GM21717 (cell line): Measurements from ENCODE around the gene HIBADH.
"Not testable (repeated sequence)": the region's sequence is repeated elsewhere in the genome, so short reads cannot be mapped to it uniquely, and the experiment has no call there.

Experiments used
- ATAC-seq: cut with Tn5 transposase; IDR thresholded peaks from one replicate; pipeline ENCODE4 v1.9.1; 2021; ENCODE audit warnings: mild to moderate bottlenecking, moderate library complexity; ENCODE audit not compliant: unreplicated experiment

The HIBADH gene

GRCh38 chr7:27680610-27681009 is 17.9 kb upstream of the HIBADH start:
- no peak for ATAC-seq

GRCh38 chr7:27678617-27679260 is 16.1 kb upstream of the HIBADH start:
- ATAC-seq, result no peak

GRCh38 chr7:27677912-27678612 is 15.4 kb upstream of the HIBADH start:
- ATAC-seq, result no peak

GRCh38 chr7:27674126-27674525 is 11.4 kb upstream of the HIBADH start:
- ATAC-seq, result not testable (repeated sequence)

- no peak for ATAC-seq
These were observed 9.0 kb upstream of the HIBADH start for GRCh38 chr7:27671675-27672074.

- no peak for ATAC-seq
These were observed 8.0 kb upstream of the HIBADH start for GRCh38 chr7:27670676-27671075.

GRCh38 chr7:27670177-27670576 is 7.5 kb upstream of the HIBADH start:
- ATAC-seq, result no peak

- ATAC-seq, result no peak
These were observed 2.8 kb upstream of the HIBADH start for GRCh38 chr7:27665531-27665930.

- no peak for ATAC-seq
These were observed 1.3 kb upstream of the HIBADH start for GRCh38 chr7:27663989-27664331.

- peak; percentile 8 for ATAC-seq
These were observed 733 bp downstream of the HIBADH start for GRCh38 chr7:27661811-27662489.

- no peak for ATAC-seq
These were observed 6.0 kb downstream of the HIBADH start for GRCh38 chr7:27656724-27657123.

GRCh38 chr7:27655184-27655583 is 7.5 kb downstream of the HIBADH start:
- no peak for ATAC-seq

GRCh38 chr7:27652518-27652917 is 10.2 kb downstream of the HIBADH start:
- no peak for ATAC-seq

- ATAC-seq, result no peak
These were observed 11.0 kb downstream of the HIBADH start for GRCh38 chr7:27651702-27652101.

- no peak for ATAC-seq
These were observed 12.4 kb downstream of the HIBADH start for GRCh38 chr7:27650283-27650682.

- no peak for ATAC-seq
These were observed 15.2 kb downstream of the HIBADH start for GRCh38 chr7:27647489-27647888.

- no peak for ATAC-seq
These were observed 15.6 kb downstream of the HIBADH start for GRCh38 chr7:27647046-27647445.

- no peak for ATAC-seq
These were observed 20.4 kb downstream of the HIBADH start for GRCh38 chr7:27642271-27642670.

- ATAC-seq, result no peak
These were observed 21.0 kb downstream of the HIBADH start for GRCh38 chr7:27641581-27642230.

GRCh38 chr7:27640884-27641574 is 21.7 kb downstream of the HIBADH start:
- ATAC-seq, result no peak

GRCh38 chr7:27639851-27640250 is 22.8 kb downstream of the HIBADH start:
- no peak for ATAC-seq
